GM23338 (cell line): ENCODE measurements around the gene MEGF11. TPM values are rescaled to one million over a fixed set of nuclear protein-coding genes. Genes with fewer than 3 reads are reported as not detected.

Experiments
- ATAC-seq: fragments of 200-7000 bp; cut with Tn5 transposase; 3 replicates; pipeline ENCODE4 v1.9.1; 2020
- DNase-seq: peaks from one replicate; pipeline ENCODE4 v3.0.0-alpha.2; 2015; ENCODE audit warnings: low spot score
- H2AFZ ChIP-seq: fragments of 200-600 bp; sonication (generic); 2 replicates; pipeline ENCODE4 v1.8.0; 2016; ENCODE audit warnings: antibody characterized with exemption, mild to moderate bottlenecking, moderate library complexity
- H3F3A ChIP-seq: fragments of 200-600 bp; sonication (generic); replicated peaks from 2 replicates; pipeline ENCODE4 v1.8.0; 2017; ENCODE audit warnings: antibody characterized with exemption, mixed run types, low read depth
- H3K27ac ChIP-seq: fragments of 200-600 bp; sonication (generic); 2 replicates; pipeline ENCODE4 v1.6.1; 2016; ENCODE audit warnings: low read depth
- H3K27me3 ChIP-seq: fragments of 200-600 bp; sonication (generic); 2 replicates; pipeline ENCODE4 v1.8.0; 2016; ENCODE audit warnings: mild to moderate bottlenecking, mixed run types, moderate library complexity; ENCODE audit not compliant: insufficient read depth
- H3K36me3 ChIP-seq: fragments of 200-600 bp; sonication (generic); 2 replicates; pipeline ENCODE4 v1.8.0; 2016; ENCODE audit warnings: mild to moderate bottlenecking; ENCODE audit not compliant: insufficient read depth
- H3K4me1 ChIP-seq: fragments of 200-600 bp; sonication (generic); 2 replicates; pipeline ENCODE4 v1.8.0; 2016; ENCODE audit warnings: mild to moderate bottlenecking, moderate library complexity; ENCODE audit not compliant: insufficient read depth
- H3K4me2 ChIP-seq: fragments of 200-600 bp; sonication (generic); 2 replicates; pipeline ENCODE4 v1.7.1; 2017; ENCODE audit warnings: mixed run types
- H3K4me3 ChIP-seq: fragments of 200-600 bp; sonication (generic); 2 replicates; pipeline ENCODE4 v1.6.1; 2016; ENCODE audit warnings: mixed run types
- H3K79me2 ChIP-seq: fragments of 200-600 bp; sonication (generic); replicated peaks from 2 replicates; pipeline ENCODE4 v1.8.0; 2017; ENCODE audit warnings: mild to moderate bottlenecking; ENCODE audit not compliant: insufficient read depth
- H3K9me2 ChIP-seq: fragments of 200-600 bp; sonication (generic); 2 replicates; pipeline ENCODE4 v1.8.0; 2017; ENCODE audit not compliant: insufficient read depth
- H4K20me1 ChIP-seq: fragments of 200-600 bp; sonication (generic); replicated peaks from 2 replicates; pipeline ENCODE4 v1.8.0; 2017; ENCODE audit warnings: mild to moderate bottlenecking; ENCODE audit not compliant: insufficient read depth
- H3K27ac Mint-ChIP-seq: 2 replicates; pipeline ENCODE4 v1.8.0; 2020; ENCODE audit warnings: inconsistent platforms, mild to moderate bottlenecking, moderate library complexity, mixed read lengths
- H3K27me3 Mint-ChIP-seq: 3 replicates; pipeline ENCODE4 v1.8.0; 2022; ENCODE audit warnings: low read depth, mild to moderate bottlenecking, moderate library complexity, mixed read lengths, inconsistent platforms; ENCODE audit not compliant: insufficient read depth, poor library complexity
- H3K36me3 Mint-ChIP-seq: 3 replicates; pipeline ENCODE4 v1.8.0; 2021; ENCODE audit warnings: low read depth, mild to moderate bottlenecking, inconsistent platforms, moderate library complexity, mixed read lengths
- H3K4me1 Mint-ChIP-seq: 3 replicates; pipeline ENCODE4 v1.8.0; 2020; ENCODE audit warnings: mild to moderate bottlenecking, inconsistent platforms, mixed read lengths
- H3K4me3 Mint-ChIP-seq: 3 replicates; pipeline ENCODE4 v1.8.0; 2021; ENCODE audit warnings: moderate library complexity, mild to moderate bottlenecking, inconsistent platforms, mixed read lengths
- H3K9me3 Mint-ChIP-seq: 3 replicates; pipeline ENCODE4 v1.8.0; 2020; ENCODE audit warnings: moderate library complexity, mild to moderate bottlenecking, inconsistent platforms, mixed read lengths
- CTCF ChIP-seq, 2 experiments: fragments of 200-600 bp in 1 of 2; sonication (generic) in 1 of 2; conservative IDR thresholded peaks; 2 replicates each; pipeline versions ENCODE4 v1.5.1 to v1.6.1; 2016 to 2017; ENCODE audit warnings: antibody characterized with exemption in 2 of 2, low read depth in 2 of 2, mild to moderate bottlenecking in 2 of 2, moderate library complexity in 1 of 2
- POLR2AphosphoS5 ChIP-seq: IDR thresholded peaks from 2 replicates; pipeline ENCODE4 v1.6.1; 2016; ENCODE audit warnings: antibody characterized with exemption, low read depth
- ZNF462 ChIP-seq: fragments of 250-450 bp; sonication (Bioruptor Pico); IDR thresholded peaks from 2 replicates; pipeline ENCODE4 v1.5.0; 2020; ENCODE audit warnings: mild to moderate bottlenecking, moderate library complexity
- polyA plus RNA-seq: library from polyadenylated mRNA; unstranded; fragments of >200 nt; fragmentation: Nextera tagmentation; extraction: Ambion mirVana; gene quantifications from 2 replicates; pipeline ENCODE4 v1.2.1, GENCODE V29; 2016
- total RNA-seq: library from RNA; depleted of rRNA; stranded (reverse); fragments of >200 nt; shearing (Covaris generic); gene quantifications from 2 replicates; pipeline ENCODE4 v1.2.3, GENCODE V29; 2014

MEGF11 gene
- total and polyA plus RNA-seq, 2 experiments from 2014 or later = 1.3 to 1.9 TPM

GRCh38 chr15:66078929-66079275, 174.6 kb downstream of the MEGF11 start:
- Histone ChIP-seq H3K4me1 (peaks cover 6% of the 10 kb centered on the region; the same call in 1 of the 2 replicates), H3K27ac (no peak overlapping the region), H3K27me3 (no peaks in the 10 kb centered on the region), H4K20me1 (no peaks in the 10 kb centered on the region), H3K36me3 (no peaks in the 10 kb centered on the region), H3K4me2 (no peak overlapping the region), H2AFZ (no peak overlapping the region), H3K79me2 (no peaks in the 10 kb centered on the region), H3K4me3 (no peak overlapping the region), H3K9me2 (no peaks in the 10 kb centered on the region), H3F3A (no peaks in the 10 kb centered on the region)
- H3K4me3 Mint-ChIP-seq = no peak overlapping the region
- peaks cover 10% of the 10 kb centered on the region; the same call in 2 of the 3 replicates for H3K4me1 Mint-ChIP-seq
- no peak for TF ChIP-seq ZNF462 (CRISPR knock-in tag)
- peaks cover 3% of the 10 kb centered on the region for H3K27me3 Mint-ChIP-seq
- ATAC-seq (no peak), DNase-seq (no peak)
- no peaks in the 10 kb centered on the region for H3K36me3 Mint-ChIP-seq
- no peaks in the 10 kb centered on the region; the same call in 2 of the 3 replicates for H3K9me3 Mint-ChIP-seq
- 0 out of 2 replicates have a peak overlapping the region, but pooled peaks have one; percentile 13 for H3K27ac Mint-ChIP-seq

- H3K36me3 ChIP-seq = no peaks in the 10 kb centered on the region
- Mint-ChIP-seq H3K4me1 (peaks cover 14% of the 10 kb centered on the region), H3K36me3 (no peaks in the 10 kb centered on the region), H3K4me3 (no peak overlapping the region), H3K27me3 (peaks cover 3% of the 10 kb centered on the region), H3K9me3 (no peaks in the 10 kb centered on the region), H3K27ac (no peak overlapping the region)
- no peak for TF ChIP-seq POLR2AphosphoS5
- peak in 1 of 2 experiments; percentile 13; a peak in 1 of 4 replicates for TF ChIP-seq CTCF (conservative IDR thresholded peaks at IDR 0.05; ENCODE audit: low read depth in 2 of 2)
- H3K27me3 ChIP-seq = no peaks in the 10 kb centered on the region
- no peaks in the 10 kb centered on the region for H3K79me2 ChIP-seq
- H3F3A ChIP-seq = no peaks in the 10 kb centered on the region
- ATAC-seq (peak; percentile 76), DNase-seq (peak; percentile 50)
- H3K4me2 ChIP-seq = no peak overlapping the region
- no peak overlapping the region for H2AFZ ChIP-seq
- no peaks in the 10 kb centered on the region for H3K9me2 ChIP-seq
- no peak overlapping the region for H3K4me3 ChIP-seq
- H3K4me1 ChIP-seq = peaks cover 6% of the 10 kb centered on the region; the same call in 1 of the 2 replicates
- no peak overlapping the region for H3K27ac ChIP-seq
- H4K20me1 ChIP-seq = no peaks in the 10 kb centered on the region
Observed at GRCh38 chr15:66078196-66078928, 175.2 kb downstream of the MEGF11 start.
